ENCODE data around the gene MAP4.

- no peak for TF ChIP-seq CTCF (tag by site-specific recombination; IDR thresholded peaks at IDR 0.05)
- no peak for TF ChIP-seq ZNF645 (tag by site-specific recombination; IDR thresholded peaks at IDR 0.05)
- TF ChIP-seq ZNF549 (tag by site-specific recombination; IDR thresholded peaks at IDR 0.05), result no peak
Observed at GRCh38 chr3:47848599-47849117, 167.6 kb downstream of the MAP4 start.

Measured in HEK293 (cell line).